ENCODE data around the gene TRMT11.

TRMT11 gene

GRCh38 chr6:125995972-125996580 lies 9.7 kb downstream of the TRMT11 start:
- TF ChIP-seq POLR2AphosphoS5 (IDR thresholded peaks at IDR 0.05; ENCODE audit: low read depth, low read length) (no peak), TAF1 (IDR thresholded peaks at IDR 0.05; ENCODE audit: borderline replicate concordance, insufficient read depth, low read length) (no peak), FOXP2 (optimal IDR thresholded peaks at IDR 0.05; ENCODE audit: borderline replicate concordance, extremely low read depth, extremely low read length, insufficient read depth) (no peak), REST (IDR thresholded peaks at IDR 0.05; ENCODE audit: insufficient read depth in 1 of 2, low read depth in 2 of 2, low read length in 2 of 2) (no peak), SIN3A (IDR thresholded peaks at IDR 0.05; ENCODE audit: borderline replicate concordance, insufficient read depth, low read length) (no peak)

GRCh38 chr6:126002755-126003679 lies 16.7 kb downstream of the TRMT11 start:
- TF ChIP-seq SIN3A (IDR thresholded peaks at IDR 0.05; ENCODE audit: borderline replicate concordance, insufficient read depth, low read length) (no peak), FOXP2 (optimal IDR thresholded peaks at IDR 0.05; ENCODE audit: borderline replicate concordance, extremely low read depth, extremely low read length, insufficient read depth) (no peak), TAF1 (IDR thresholded peaks at IDR 0.05; ENCODE audit: borderline replicate concordance, insufficient read depth, low read length) (no peak), REST (IDR thresholded peaks at IDR 0.05; ENCODE audit: insufficient read depth in 1 of 2, low read depth in 2 of 2, low read length in 2 of 2) (no peak), POLR2AphosphoS5 (IDR thresholded peaks at IDR 0.05; ENCODE audit: low read depth, low read length) (no peak)

GRCh38 chr6:126007800-126008199 lies 21.5 kb downstream of the TRMT11 start:
- no peak for TF ChIP-seq SIN3A (IDR thresholded peaks at IDR 0.05; ENCODE audit: borderline replicate concordance, insufficient read depth, low read length)
- TF ChIP-seq POLR2AphosphoS5 (IDR thresholded peaks at IDR 0.05; ENCODE audit: low read depth, low read length) = no peak
- TF ChIP-seq FOXP2 (optimal IDR thresholded peaks at IDR 0.05; ENCODE audit: borderline replicate concordance, extremely low read depth, extremely low read length, insufficient read depth) = no peak
- TF ChIP-seq TAF1 (IDR thresholded peaks at IDR 0.05; ENCODE audit: borderline replicate concordance, insufficient read depth, low read length) = no peak
- no peak for TF ChIP-seq REST (IDR thresholded peaks at IDR 0.05; ENCODE audit: insufficient read depth in 1 of 2, low read depth in 2 of 2, low read length in 2 of 2)

- TF ChIP-seq FOXP2 (optimal IDR thresholded peaks at IDR 0.05; ENCODE audit: borderline replicate concordance, extremely low read depth, extremely low read length, insufficient read depth) (no peak), REST (IDR thresholded peaks at IDR 0.05; ENCODE audit: insufficient read depth in 1 of 2, low read depth in 2 of 2, low read length in 2 of 2) (no peak), TAF1 (IDR thresholded peaks at IDR 0.05; ENCODE audit: borderline replicate concordance, insufficient read depth, low read length) (no peak), POLR2AphosphoS5 (IDR thresholded peaks at IDR 0.05; ENCODE audit: low read depth, low read length) (no peak), SIN3A (IDR thresholded peaks at IDR 0.05; ENCODE audit: borderline replicate concordance, insufficient read depth, low read length) (no peak)
Measured at GRCh38 chr6:126010040-126010439, 23.7 kb downstream of the TRMT11 start.
